Gastroesophageal sphincter (tissue), 4 donors: ENCODE measurements around the gene RNF10. TPM values are rescaled to one million over a fixed set of nuclear protein-coding genes. Genes with fewer than 3 reads are reported as not detected.
"Not testable (repeated sequence)": the region's sequence is repeated elsewhere in the genome, so short reads cannot be mapped to it uniquely, and the experiment has no call there.

Experiments
- ATAC-seq: fragments of 150-250 bp; one replicate; pipeline ENCODE4 v1.9.1; 2016; ENCODE audit warnings: mild to moderate bottlenecking, moderate library complexity
- H3K27ac ChIP-seq, 4 donors: fragments of 200-600 bp; sonication (generic) in 3 of 4; 1 replicate in 3 of 4; 2 replicates in 1 of 4; pipeline ENCODE4 v1.5.1; 2016 to 2019
- H3K27me3 ChIP-seq: fragments of 200-600 bp; sonication (generic); one replicate; pipeline ENCODE4 v1.5.1; 2019
- H3K36me3 ChIP-seq, 2 donors: fragments of 200-600 bp; sonication (generic); one replicate each; pipeline ENCODE4 v1.5.1; 2019; ENCODE audit warnings: control low read depth in 1 of 2
- H3K4me1 ChIP-seq, 3 donors: fragments of 200-600 bp; sonication (generic); 1 replicate in 2 of 3; 2 replicates in 1 of 3; pipeline ENCODE4 v1.5.1; 2016 to 2019; ENCODE audit warnings: control low read depth in 2 of 3
- H3K4me3 ChIP-seq, 2 donors: fragments of 200-600 bp; sonication (generic); one replicate each; pipeline ENCODE4 v1.5.1; 2019; ENCODE audit warnings: mild to moderate bottlenecking in 1 of 2, moderate library complexity in 1 of 2
- H3K9me3 ChIP-seq, 3 donors: fragments of 200-600 bp; sonication (generic); one replicate each; pipeline ENCODE4 v1.5.1; 2017 to 2019; ENCODE audit warnings: control low read depth in 2 of 3
- EP300 ChIP-seq: sonication (generic); formaldehyde crosslinking; IDR thresholded peaks from one replicate; pipeline ENCODE4 v1.6.1; 2017; ENCODE audit warnings: antibody characterized with exemption, mild to moderate bottlenecking
- POLR2A ChIP-seq, 2 donors: fragments of 450-650 bp; IDR thresholded peaks; one replicate each; pipeline ENCODE4 v1.6.1; 2017; ENCODE audit warnings: antibody characterized with exemption in 2 of 2, mild to moderate bottlenecking in 2 of 2, moderate library complexity in 1 of 2
- POLR2AphosphoS5 ChIP-seq: sonication (generic); formaldehyde crosslinking; IDR thresholded peaks from one replicate; pipeline ENCODE4 v1.6.1; 2017; ENCODE audit warnings: antibody characterized with exemption
- WGBS, 2 donors: methylation state at CpG; one replicate each; pipeline ENCODE4 v1.1.5; 2018; ENCODE audit warnings: low coverage in 1 of 2; 5-methylcytosine and 5-hydroxymethylcytosine counted together
- total RNA-seq, 4 donors: library from RNA; depleted of rRNA; stranded (reverse); fragments of >200 nt; gene quantifications; one replicate each; pipeline ENCODE4 v1.1.0, GENCODE V29; 2016
- TF ChIP-seq, protein P1 (sequence below), 4 experiments: fragments of 200-600 bp in 2 of 4; fragments of 450-650 bp in 2 of 4; sonication (generic) in 1 of 4; IDR thresholded peaks; one replicate each; pipeline ENCODE4 v1.5.1; 2017 to 2019; ENCODE audit warnings: antibody characterized with exemption in 4 of 4, mild to moderate bottlenecking in 2 of 4, moderate library complexity in 2 of 4

RNF10 gene
- total RNA-seq, 4 donors from 2014 or later = 134 to 273 (median 161) TPM

- no peak overlapping the region for H3K27ac ChIP-seq
- TF ChIP-seq POLR2AphosphoS5 = no peak
- TF ChIP-seq POLR2A (IDR thresholded peaks at IDR 0.05) = no peak
- TF ChIP-seq, protein P1, sequence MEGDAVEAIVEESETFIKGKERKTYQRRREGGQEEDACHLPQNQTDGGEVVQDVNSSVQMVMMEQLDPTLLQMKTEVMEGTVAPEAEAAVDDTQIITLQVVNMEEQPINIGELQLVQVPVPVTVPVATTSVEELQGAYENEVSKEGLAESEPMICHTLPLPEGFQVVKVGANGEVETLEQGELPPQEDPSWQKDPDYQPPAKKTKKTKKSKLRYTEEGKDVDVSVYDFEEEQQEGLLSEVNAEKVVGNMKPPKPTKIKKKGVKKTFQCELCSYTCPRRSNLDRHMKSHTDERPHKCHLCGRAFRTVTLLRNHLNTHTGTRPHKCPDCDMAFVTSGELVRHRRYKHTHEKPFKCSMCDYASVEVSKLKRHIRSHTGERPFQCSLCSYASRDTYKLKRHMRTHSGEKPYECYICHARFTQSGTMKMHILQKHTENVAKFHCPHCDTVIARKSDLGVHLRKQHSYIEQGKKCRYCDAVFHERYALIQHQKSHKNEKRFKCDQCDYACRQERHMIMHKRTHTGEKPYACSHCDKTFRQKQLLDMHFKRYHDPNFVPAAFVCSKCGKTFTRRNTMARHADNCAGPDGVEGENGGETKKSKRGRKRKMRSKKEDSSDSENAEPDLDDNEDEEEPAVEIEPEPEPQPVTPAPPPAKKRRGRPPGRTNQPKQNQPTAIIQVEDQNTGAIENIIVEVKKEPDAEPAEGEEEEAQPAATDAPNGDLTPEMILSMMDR (IDR thresholded peaks at IDR 0.05) = no peak
- TF ChIP-seq EP300 = no peak
- H3K9me3 ChIP-seq = no peaks in the 10 kb centered on the region
- no peaks in the 10 kb centered on the region for H3K4me1 ChIP-seq
- WGBS, 2 donors = 95% methylated on average over 6 of the region's 9 CpGs; no CpG with 5 or more reads in 1 of the 2 donors
- H3K4me3 ChIP-seq = no peak overlapping the region
- ATAC-seq = no peak
- H3K27me3 ChIP-seq = no peaks in the 10 kb centered on the region
- peaks cover 0 to 61% of the 10 kb centered on the region in 2 donors for H3K36me3 ChIP-seq
These were observed 11.6 kb upstream of the RNF10 start for GRCh38 chr12:120522568-120522967.

GRCh38 chr12:120528861-120529525 is 5.2 kb upstream of the RNF10 start, which contains the start of gene COQ5:
COQ5 (minus strand) TSS chr12:120529158; CDS start chr12:120529141, 17 bp downstream.
- H3K4me1 ChIP-seq = peaks cover 0 to 19% (median 0%) of the 10 kb centered on the region in 3 donors
- ATAC-seq = peak; percentile 95
- H3K27me3 ChIP-seq = no peaks in the 10 kb centered on the region
- H3K9me3 ChIP-seq = no peaks in the 10 kb centered on the region
- H3K36me3 ChIP-seq = peaks cover 0 to 15% of the 10 kb centered on the region in 2 donors
- peak within 1 kb of the TSS; percentile 85 to 96 (median 92) for H3K27ac ChIP-seq
- TF ChIP-seq POLR2AphosphoS5 = peak; percentile 84
- TF ChIP-seq EP300 = no peak
- TF ChIP-seq, protein P1 (IDR thresholded peaks at IDR 0.05) = peak in 1 of 4 experiments; percentile 8
- peak in 1 of 2 donors; percentile 25 for TF ChIP-seq POLR2A (IDR thresholded peaks at IDR 0.05)
- WGBS, 2 donors = 0 to 1% methylated on average over 1 to 18 of the region's 38 CpGs
- peak within 1 kb of the TSS; percentile 71 to 91 for H3K4me3 ChIP-seq

DNA sequence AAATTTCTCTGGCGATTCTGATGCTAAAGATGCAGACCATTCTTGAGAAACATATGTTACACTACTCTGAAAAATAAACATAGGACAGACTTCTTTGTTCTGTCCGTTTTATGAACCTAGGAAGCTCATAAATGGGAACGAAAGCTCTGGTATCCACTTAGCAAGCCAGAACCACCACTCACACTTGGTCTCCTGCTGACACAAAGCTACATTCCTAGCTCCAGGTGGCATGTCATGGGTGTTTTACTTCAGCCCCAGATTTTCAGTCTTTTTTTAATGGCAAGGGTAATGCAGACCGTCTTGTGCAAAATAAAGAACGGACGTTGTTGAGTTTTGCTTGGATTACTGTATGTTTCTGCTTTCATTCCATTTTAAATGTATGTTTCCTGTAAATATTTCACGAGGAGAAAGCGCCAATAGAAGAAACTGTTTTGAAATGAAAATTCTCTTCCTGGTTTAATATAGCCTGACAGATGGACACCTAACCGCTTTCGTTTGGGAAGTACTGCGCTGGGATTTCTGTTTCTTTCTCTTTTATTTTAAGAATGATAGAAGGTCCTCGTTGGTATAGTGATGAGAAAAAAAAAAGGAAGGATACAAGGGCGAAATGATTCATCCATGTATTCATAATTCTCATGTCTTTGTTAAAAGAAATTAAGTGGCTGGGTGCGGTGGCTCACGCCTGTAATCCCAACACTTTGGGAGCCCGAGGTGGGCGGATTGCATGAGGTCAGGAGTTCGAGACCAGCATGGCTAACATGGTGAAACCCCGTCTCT is 4.3 kb upstream of the RNF10 start:
- ATAC-seq = no peak
- Histone ChIP-seq H3K27me3 (no peaks in the 10 kb centered on the region), H3K36me3 (peaks cover 0 to 8% of the 10 kb centered on the region in 2 donors), H3K27ac (peak overlapping the region; percentile 85 to 96 (median 92)), H3K4me1 (peaks cover 0 to 19% (median 0%) of the 10 kb centered on the region in 3 donors), H3K4me3 (peak overlapping the region; percentile 71 to 91), H3K9me3 (no peaks in the 10 kb centered on the region)
- TF ChIP-seq EP300 (no peak), POLR2AphosphoS5 (no peak), POLR2A (IDR thresholded peaks at IDR 0.05) (no peak)
- TF ChIP-seq, protein P1 (IDR thresholded peaks at IDR 0.05) = peak in 2 of 4 experiments; percentile 27 to 43
- WGBS, 2 donors = 11 to 16% methylated on average over 15 to 19 of the region's 19 CpGs

GRCh38 chr12:120530418-120530761 is 3.8 kb upstream of the RNF10 start:
- H3K9me3 ChIP-seq, H3K27me3 ChIP-seq, H3K36me3 ChIP-seq, ATAC-seq: not testable (repeated sequence)
- H3K27ac ChIP-seq = peak overlapping the region; percentile 85 to 96 (median 92)
- H3K4me3 ChIP-seq = peak overlapping the region in 1 of 2 donors; percentile 71
- H3K4me1 ChIP-seq = peaks cover 0 to 20% (median 0%) of the 10 kb centered on the region in 3 donors

GRCh38 chr12:120532701-120533238 is 1.4 kb upstream of the RNF10 start:
- WGBS, 2 donors = 77 to 91% methylated on average over 4 of the region's 4 CpGs
- Histone ChIP-seq H3K9me3 (no peaks in the 10 kb centered on the region), H3K4me3 (no peak overlapping the region), H3K4me1 (peaks cover 2 to 44% (median 14%) of the 10 kb centered on the region in 3 donors), H3K27ac (no peak overlapping the region), H3K27me3 (no peaks in the 10 kb centered on the region), H3K36me3 (no peaks in the 10 kb centered on the region)
- ATAC-seq = no peak
- TF ChIP-seq POLR2A (IDR thresholded peaks at IDR 0.05) (no peak), POLR2AphosphoS5 (no peak), EP300 (no peak)
- TF ChIP-seq, protein P1 (IDR thresholded peaks at IDR 0.05) = no peak
